Fibroblast of lung (primary cell): Measurements from ENCODE around the gene CAMKV.
"Not testable (repeated sequence)": the region's sequence is repeated elsewhere in the genome, so short reads cannot be mapped to it uniquely, and the experiment has no call there.

Experiments
- EZH2 ChIP-seq: IDR thresholded peaks from 2 replicates; pipeline ENCODE4 v1.5.1; 2012; ENCODE audit warnings: low read length, control low read depth, mild to moderate bottlenecking; ENCODE audit errors: missing control alignments
- TF ChIP-seq, protein P1 (sequence below), 2 donors: IDR thresholded peaks in 1 of 2; conservative IDR thresholded peaks in 1 of 2; 1 replicate in 1 of 2; 2 replicates in 1 of 2; pipeline ENCODE4 v1.5.1; 2011 to 2012; ENCODE audit warnings: low read length in 2 of 2, control low read depth in 1 of 2, inconsistent platforms in 1 of 2, low read depth in 1 of 2, mild to moderate bottlenecking in 1 of 2

GRCh38 chr3:49823131-49823530, 46.6 kb downstream of the CAMKV start:
- TF ChIP-seq, protein P1, sequence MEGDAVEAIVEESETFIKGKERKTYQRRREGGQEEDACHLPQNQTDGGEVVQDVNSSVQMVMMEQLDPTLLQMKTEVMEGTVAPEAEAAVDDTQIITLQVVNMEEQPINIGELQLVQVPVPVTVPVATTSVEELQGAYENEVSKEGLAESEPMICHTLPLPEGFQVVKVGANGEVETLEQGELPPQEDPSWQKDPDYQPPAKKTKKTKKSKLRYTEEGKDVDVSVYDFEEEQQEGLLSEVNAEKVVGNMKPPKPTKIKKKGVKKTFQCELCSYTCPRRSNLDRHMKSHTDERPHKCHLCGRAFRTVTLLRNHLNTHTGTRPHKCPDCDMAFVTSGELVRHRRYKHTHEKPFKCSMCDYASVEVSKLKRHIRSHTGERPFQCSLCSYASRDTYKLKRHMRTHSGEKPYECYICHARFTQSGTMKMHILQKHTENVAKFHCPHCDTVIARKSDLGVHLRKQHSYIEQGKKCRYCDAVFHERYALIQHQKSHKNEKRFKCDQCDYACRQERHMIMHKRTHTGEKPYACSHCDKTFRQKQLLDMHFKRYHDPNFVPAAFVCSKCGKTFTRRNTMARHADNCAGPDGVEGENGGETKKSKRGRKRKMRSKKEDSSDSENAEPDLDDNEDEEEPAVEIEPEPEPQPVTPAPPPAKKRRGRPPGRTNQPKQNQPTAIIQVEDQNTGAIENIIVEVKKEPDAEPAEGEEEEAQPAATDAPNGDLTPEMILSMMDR (conservative IDR thresholded peaks at IDR 0.05 in 1 of 2, IDR thresholded peaks at IDR 0.05 in 1 of 2; ENCODE audit: low read depth in 1 of 2, low read length in 2 of 2) = not testable (repeated sequence)
- TF ChIP-seq EZH2 = not testable (repeated sequence)
